Heart left ventricle (tissue), 13 donors: ENCODE measurements around the gene MDFIC.

Source experiments
- POLR2A ChIP-seq, 2 donors: fragments of 450-650 bp; IDR thresholded peaks; one replicate each; pipeline ENCODE4 v1.6.1; 2017; ENCODE audit warnings: antibody characterized with exemption in 2 of 2, mild to moderate bottlenecking in 2 of 2, moderate library complexity in 2 of 2
- TF ChIP-seq, protein P1 (sequence below), 12 donors: fragments of 200-600 bp; sonication (generic) in 4 of 12; IDR thresholded peaks; one replicate each; pipeline versions ENCODE4 v1.5.0 to v1.8.0; 2018 to 2022; ENCODE audit warnings: antibody characterized with exemption in 12 of 12, mild to moderate bottlenecking in 5 of 12
- donor health status: ischemic (EF 13 %, LVEDD 7.1; RV severe dilation, severe dysfunction).
- donor health status: DM: no; HTN: yes; CAD: no.
- donor health status: DM: no; HTN: no; CAD: no.
- donor health status: ischemic (EF 25% LVEDD 6.9; RV normal size, moderate dysfunction).
- donor health status: ischemic (EF 25% LVEDD 5.7; RV mildly dilated, moderate dysfunction).
- donor health status: ischemic (EF 35%, LVEDD 5.7; RV mildly dilated, moderate dysfunction).
- donor health status: nonischemic (EF 11% LVEDD 7.7; RV severe dilation, severe dysfunction).
- donor health status: DM: yes; HTN: yes; CAD: no.
- donor health status: PGD.
- donor health status: ischemic (EF 29% LVEDD 5.4; RV normal size, mild dysfunction).
- donor health status: nonischemic (EF 23%, LVEDD 6.1; RV moderate dilation, normal function).

DNA sequence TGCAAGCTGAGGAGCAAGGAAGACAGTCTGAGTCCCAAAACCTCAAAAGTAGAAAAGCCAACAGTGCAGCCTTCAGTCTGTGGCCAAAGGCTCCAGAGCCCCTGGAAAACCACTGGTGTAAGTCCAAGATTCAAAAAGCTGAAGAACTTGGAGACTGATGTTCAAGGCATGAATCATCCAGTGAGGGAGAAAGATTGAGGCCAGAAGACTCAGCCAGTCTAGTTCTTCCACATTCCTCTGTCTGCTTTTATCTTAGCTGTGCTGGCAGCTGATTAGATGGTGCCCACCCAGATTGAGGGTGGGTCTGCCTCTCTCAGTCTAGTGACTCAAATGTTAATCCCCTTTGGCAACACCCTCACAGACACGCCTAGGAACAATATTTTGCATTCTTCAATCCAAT is 20.1 kb upstream of the MDFIC start:
- TF ChIP-seq, protein P1, sequence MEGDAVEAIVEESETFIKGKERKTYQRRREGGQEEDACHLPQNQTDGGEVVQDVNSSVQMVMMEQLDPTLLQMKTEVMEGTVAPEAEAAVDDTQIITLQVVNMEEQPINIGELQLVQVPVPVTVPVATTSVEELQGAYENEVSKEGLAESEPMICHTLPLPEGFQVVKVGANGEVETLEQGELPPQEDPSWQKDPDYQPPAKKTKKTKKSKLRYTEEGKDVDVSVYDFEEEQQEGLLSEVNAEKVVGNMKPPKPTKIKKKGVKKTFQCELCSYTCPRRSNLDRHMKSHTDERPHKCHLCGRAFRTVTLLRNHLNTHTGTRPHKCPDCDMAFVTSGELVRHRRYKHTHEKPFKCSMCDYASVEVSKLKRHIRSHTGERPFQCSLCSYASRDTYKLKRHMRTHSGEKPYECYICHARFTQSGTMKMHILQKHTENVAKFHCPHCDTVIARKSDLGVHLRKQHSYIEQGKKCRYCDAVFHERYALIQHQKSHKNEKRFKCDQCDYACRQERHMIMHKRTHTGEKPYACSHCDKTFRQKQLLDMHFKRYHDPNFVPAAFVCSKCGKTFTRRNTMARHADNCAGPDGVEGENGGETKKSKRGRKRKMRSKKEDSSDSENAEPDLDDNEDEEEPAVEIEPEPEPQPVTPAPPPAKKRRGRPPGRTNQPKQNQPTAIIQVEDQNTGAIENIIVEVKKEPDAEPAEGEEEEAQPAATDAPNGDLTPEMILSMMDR (IDR thresholded peaks at IDR 0.05): no peak
- no peak for TF ChIP-seq POLR2A (IDR thresholded peaks at IDR 0.05)
